Stimulated activated CD8-positive, alpha-beta memory T cell treated with anti-CD3 and anti-CD28 coated beads, Interleukin-4, amount 100 ng/mL, for 4 hours (primary cell): ENCODE data around the gene COG8.
"Not testable (repeated sequence)": the region's sequence is repeated elsewhere in the genome, so short reads cannot be mapped to it uniquely, and the experiment has no call there.

Experiments
- DNase-seq, 2 donors: peaks; one replicate each; pipeline ENCODE4 v3.0.0-alpha.2; 2020; ENCODE audit warnings: low read depth in 2 of 2, low spot score in 1 of 2

Gene COG8

DNA sequence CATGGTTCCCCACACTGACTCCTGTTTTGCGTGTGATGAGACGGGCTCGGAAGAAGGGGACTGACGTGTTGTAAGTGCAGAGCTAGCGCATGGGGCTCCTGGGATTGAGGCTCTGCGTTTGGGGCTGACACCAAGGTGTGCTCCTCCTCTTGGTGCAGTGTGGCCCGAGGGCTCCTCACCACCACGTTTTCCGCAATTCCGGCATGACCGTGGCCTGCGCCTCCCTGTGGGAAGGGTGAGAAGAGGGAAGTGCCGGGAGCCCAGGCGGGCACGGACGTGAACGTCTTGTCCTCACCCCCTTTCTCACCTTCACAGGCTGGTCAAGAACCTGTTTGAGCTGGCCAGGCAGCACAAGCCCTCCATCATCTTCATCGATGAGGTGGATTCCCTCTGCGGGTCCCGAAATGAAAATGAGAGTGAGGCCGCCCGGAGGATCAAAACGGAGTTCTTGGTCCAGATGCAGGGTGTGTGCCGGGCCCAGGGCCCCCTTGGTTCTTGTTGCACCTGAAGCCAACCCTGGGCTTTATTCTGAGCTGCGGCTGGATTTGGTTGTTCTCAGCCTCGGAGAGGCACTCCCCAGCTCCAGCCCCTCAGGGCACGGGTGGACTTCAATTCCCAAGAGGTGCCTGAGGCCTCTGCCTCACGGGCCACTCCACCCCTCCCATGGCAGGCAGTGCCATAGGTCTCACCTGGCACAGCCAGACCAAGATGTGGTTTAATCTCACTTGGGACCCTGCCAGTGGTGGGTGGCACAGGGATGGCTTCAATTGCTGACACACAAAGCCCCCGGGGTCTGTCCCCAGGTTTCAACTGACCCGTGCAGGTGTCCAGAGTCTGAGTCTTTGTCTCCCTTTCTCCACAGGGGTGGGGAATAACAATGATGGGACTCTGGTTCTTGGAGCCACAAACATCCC lies 19.3 kb downstream of the COG8 start:
- DNase-seq: no peak

DNA sequence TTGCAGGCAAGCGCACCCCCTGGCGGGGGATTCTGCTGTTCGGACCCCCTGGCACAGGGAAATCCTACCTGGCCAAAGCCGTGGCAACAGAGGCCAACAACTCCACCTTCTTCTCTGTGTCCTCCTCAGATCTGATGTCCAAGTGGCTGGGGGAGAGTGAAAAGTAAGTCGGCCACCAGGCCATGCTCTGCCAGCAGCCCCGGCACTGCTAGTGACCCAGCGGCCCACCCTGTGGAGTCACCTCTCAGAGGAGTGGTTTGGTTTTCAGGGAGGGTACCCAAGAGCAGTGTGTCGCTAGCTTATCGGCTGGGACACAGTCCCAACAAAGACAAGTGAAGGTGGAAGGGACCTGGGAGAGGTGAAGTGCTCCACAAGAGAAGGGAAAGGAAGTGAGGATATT lies 20.0 kb downstream of the COG8 start:
- DNase-seq: no peak

DNA sequence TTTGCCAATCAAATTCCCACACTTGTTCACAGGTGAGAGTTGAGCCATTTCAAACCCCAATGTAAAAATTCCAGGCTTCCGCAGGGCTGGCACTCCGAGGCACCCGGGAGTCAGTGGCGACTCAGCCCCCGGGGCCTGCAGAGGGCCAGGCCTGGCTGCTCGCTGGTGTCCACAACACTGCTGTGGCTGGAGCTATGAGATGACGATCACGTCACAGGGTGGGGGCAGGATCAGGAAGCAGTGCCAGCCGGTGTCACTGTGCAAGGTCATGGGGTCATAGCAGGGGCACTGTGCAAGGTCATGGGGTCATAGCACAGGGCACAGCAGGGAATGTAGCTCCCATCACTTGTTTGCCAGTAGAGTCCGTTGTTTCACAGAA lies 20.5 kb downstream of the COG8 start:
- DNase-seq: no peak

DNA sequence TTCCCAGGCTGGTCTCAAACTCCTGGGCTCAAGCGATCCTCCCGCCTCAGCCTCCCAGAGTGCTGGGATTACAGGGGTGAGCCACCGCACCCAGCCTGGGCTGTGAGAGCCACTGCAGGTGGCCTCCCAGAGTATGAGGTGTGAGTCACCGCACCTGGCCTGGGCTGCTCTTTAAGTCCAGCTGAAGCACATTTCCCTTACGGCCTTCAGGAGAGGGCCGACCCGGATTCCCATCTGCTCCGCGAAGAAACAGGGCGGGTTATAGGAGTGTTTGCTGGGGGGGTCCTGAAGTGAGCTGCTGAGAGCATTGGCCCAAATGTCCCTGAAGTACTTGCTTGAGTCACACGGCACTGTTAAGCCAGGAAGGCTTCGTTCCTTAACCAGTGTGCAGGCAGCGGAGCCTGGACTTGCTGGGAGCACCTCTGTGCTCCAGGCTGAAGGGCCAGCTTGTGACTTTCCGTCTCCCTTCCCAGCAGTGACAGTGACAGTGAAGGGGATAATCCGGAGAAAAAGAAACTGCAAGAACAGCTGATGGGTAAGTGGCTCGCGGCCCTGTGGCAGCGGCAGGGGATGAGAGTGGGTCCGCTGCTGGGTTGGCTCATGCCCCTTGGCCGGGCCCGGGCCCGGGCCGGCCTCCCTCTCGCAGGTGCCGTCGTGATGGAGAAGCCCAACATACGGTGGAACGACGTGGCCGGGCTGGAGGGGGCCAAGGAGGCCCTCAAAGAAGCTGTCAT lies 21.0 kb downstream of the COG8 start:
- DNase-seq: no peak

DNA sequence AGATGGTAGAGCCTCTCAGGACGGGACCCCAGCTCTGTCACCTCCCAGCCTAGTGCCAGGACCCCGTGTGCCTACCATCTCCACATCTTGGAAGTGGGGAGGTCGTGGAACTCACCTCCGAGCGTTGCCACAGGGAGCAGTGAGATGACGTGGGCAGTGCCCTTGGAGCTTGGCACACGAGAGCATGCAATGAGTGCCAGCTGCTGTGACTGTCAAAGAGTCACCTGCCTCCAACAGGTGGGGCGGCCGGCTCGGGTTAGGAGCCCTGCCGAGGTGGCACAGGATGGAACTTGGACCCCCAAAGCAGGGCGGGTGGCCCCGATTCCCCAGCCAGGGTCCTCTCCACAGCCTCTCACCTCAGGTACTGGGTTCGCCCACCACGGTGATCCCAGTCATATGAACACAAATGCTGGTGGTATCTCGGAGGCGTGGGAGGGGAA lies 22.7 kb downstream of the COG8 start:
- no peak for DNase-seq

DNA sequence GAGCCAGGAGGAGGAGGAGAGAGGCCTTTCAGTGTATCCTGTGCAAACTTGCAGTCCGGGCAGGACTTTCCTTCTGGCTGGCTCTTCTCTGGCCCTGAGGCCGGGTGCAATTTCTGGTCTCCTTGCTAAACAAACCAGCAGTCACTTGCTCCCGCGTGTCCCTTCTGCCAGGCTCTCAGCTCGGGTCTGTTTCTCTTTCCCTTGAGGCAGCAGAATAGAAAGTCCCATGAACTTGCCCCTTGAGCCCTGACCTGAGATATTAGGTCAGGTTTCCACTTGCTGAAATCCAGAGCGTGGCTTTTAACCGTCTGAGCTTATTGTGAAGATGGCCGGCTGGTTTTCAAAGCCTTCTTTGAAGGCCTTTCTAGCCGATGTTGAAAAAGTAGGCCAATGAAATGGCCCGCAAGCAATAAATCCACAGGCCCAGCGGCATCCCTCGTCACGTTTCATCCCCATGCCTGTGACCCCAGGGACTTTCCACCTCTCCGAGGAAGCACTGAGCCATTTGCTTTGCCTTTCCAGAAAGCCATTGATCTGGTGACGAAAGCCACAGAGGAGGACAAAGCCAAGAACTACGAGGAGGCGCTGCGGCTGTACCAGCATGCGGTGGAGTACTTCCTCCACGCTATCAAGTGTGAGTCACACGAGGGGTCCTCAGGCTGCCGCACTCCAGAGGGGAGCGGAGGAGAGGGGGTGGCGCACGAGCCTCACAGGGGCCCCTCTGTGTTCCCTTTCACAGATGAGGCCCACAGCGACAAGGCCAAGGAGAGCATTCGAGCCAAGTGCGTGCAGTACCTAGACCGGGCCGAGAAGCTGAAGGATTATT lies 23.7 kb downstream of the COG8 start:
- DNase-seq: no peak

DNA sequence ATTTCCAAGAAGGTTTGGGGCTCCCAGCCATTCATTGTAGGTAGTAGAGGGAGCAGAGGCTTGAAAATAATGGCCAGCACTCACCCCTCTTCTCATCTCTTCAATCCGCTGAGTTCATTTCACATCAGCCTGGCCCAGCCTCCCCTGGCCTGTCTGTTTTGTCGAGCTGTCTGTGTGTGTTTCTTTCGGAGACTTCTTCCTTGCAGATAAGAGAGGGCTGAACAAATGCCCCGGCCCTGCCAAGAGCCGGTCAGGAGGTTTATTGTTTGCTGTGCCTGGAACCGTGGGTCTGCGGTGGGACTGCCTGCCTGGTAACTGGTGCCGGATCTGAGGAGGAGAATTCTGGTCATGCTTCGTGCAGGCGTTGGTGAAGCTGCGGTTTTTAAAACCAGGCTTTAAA lies 24.8 kb downstream of the COG8 start:
- no peak for DNase-seq

DNA sequence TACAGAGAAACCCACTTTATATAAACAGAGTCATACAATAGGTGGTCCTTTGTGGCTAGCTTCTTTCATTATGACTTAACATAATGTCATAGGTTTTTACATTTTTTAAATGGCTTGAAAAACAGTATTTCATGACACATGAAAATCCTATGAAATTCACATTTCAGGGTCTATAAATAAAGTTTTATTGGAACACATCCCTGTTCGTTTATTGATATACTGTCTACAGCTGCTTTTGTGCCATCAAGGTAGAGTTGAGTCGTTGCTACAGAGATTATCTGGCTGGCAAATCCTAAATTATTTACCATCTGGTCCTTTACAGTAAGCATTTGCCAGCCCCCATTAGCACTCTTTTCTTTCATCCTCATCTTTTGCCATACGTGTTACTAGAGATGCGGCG lies 25.9 kb downstream of the COG8 start:
- no peak for DNase-seq

DNA sequence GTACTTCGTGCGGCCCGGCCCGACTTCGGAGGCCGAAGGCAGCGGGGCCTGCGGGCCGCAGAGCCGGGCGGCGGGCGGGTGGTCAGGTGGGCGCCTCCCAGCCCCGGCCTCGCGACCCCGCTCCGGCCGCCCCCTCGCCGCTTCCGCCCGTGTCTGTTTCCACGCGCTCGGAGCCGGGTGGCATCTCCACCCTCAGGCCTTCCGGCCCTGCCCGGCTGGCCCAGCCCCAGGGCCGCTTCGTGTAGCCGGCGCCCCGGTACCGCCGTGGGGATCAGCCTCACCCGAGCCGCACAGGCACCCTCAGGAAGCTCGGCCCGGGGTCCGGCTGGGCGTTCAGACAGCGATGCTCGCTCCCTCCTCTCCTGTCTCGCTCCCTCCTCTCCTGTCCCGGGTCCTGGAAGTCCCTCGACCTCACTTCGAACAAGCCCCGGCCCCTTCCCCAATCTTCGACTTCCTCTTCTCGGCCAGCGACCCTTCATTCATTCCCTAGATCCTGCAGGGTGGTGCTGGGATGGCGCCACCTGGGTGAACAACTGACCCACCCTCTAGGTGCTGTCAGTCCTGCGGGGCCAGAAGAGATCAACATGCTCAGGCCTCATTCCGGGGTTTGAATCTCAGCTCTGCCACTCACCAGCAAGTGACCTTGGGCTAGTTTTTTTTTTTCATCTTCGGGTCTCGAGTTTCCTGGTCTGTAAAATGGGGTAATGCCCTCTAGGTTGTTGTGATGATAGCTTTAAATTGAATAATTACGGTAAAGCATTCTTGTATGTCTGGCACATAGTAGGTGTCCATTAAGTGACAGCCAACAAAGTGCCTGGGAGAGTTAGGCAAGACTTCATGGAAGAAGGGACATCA lies 27.6 kb downstream of the COG8 start:
- DNase-seq: peak in 1 of 2 donors; percentile 10

DNA sequence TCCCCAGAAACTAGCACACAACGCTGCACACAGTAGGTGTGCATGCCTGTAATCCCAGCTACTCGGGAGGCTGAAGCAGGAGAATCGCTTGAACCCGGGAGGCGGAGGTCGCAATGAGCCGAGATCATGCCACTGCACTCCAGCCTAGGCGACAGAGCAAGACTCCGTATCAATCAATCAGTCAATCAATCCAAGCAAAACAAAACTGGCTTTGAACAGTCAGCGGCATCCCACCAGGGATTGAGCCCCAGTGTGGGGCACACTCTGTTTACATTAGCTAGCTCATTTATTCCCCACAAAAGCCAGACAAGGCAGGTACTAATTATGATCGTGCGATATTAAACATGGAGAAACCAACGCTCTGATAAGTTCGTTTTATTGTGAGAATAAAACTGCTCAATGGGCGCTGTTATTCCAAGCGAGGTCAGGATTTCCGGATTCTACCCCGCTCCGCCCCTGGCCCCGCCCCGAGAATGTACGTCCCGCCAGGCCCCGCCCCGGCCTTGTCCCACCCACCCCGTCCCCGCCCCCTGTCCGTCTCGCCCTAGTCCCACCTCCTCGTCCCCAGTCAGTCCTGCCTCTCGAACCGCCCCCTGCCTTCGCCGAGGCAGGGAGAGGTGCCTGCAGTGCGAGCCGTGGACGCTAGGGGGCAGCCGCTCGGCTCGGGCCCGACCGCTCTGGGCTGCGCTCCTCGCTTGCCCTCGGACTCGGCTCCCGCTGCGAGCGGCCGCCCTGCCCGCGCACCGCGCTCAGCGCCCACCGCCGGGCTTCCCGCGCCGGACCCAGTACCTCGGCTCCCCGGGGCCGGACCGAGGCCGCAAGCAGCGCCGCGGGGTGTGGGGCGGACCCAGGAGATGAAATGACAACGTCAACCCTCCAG lies 28.5 kb downstream of the COG8 start, which contains the start of gene VPS4A:
TSS of gene VPS4A (plus strand) at position 698 of the 880 bp plus-strand sequence. CDS start at position 860, 162 bp downstream.
- peak; percentile 89 to 95 for DNase-seq

DNA sequence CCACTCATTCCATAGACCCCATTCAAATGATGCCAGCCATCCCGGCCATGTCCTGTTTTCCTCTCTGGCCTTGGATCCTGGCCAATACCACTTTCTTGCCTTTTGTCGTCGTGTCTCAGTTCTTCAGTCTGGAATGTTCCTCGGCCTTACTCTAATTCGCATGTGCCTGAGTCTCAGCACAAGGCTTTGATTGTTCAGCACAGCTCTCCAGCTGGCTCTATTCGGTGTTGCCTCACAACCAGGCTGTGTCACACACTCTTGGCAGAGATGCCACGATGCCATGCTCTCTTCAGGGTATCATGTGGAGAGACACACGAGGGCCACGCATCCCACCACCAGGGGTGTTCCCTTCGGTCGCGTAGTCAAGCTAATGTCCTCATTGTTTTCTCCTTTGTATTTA lies 30.0 kb downstream of the COG8 start:
- DNase-seq: no peak

DNA sequence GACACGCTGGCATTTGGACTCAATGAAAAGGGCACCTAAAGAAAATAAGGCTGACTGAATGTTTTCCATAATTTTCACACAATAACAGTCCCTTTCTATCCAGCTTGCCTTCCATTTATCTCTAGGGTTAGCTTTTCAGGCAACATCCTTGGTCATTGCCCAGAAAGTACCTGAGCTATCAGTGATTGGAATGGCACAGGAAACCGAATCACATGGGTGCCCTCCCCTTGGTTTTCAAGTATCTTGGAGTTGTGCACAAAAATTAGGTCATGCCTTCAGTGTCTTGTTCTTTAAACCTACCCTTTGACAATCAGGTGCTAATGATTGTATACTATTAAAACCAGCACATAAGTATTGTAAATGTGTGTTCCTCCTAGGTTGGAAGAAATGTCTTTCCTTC lies 31.5 kb downstream of the COG8 start:
- DNase-seq: no peak

DNA sequence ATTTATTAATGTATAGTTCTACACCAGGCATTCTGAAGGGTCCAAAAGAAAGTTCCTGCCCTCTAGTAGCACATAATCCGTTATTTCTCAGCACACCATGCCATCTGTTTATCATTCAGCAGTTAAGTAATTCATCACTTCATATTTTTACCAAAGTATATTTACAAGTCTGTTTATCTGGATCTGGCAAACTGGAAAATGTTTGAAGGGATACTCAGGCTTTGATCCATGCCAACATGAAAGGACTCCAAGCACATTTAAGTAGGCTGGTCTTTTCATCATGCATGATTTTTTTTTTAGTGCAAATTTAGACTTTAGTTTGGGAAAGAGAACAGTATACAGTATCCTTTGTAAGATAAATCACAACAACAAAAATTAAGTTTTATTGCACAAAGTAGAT lies 32.3 kb downstream of the COG8 start:
- DNase-seq: no peak

DNA sequence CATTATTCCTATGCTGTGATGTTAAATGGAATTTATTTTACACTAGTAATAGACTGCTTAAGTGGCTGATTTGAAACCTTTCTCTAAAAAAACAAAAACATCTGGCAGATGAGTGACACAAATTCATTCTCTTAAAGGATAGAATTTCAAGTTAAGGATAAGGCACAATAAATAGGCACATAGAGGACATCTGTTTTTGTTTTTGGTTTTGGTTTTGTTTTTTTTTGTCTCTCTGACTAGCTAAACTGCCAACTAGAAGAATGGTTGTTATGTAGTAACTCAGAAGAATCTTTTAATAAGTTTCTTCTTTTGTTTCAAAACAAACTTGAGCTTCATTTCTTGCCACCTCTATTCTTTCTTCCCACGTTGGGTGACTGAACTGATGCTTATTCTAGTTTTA lies 33.3 kb downstream of the COG8 start:
- no peak for DNase-seq

DNA sequence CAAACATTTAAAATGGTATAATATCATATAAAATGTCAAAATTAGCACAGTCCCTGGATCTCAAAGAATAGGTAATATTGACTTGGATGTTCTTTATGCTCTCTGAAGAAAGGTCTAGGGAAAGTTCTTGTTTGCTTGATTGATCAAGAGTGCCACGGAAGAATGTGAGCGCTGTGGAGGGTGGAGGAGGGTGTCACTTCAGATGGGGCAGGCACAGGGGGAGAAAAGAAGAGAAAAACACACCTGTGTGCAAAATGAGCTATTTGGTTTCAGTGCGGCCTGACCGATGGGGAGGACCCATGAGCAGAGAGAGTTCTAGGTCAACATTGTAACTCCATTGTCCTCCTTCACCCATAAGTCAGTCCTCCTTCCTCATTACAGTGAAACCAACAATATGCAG lies 37.1 kb downstream of the COG8 start:
- DNase-seq: no peak

DNA sequence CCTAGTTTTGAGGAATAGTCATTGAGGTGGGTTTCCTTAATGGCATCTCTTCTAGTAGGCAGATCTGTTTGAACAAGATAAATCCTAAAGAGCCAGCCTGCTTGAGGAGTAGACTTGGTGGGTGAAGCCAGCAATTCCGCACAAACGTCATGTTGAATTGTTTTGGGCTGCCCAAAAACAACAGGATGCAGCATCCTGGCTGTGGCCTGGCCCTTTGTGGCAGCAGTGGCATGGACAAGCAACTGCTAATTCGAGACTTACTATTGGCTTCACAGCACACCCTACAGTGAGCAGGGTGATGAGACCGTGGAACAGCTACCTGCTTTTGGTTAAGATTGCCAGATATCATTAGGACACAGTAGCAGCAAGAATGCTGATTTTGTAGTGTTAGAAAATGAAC lies 37.5 kb downstream of the COG8 start:
- no peak for DNase-seq

DNA sequence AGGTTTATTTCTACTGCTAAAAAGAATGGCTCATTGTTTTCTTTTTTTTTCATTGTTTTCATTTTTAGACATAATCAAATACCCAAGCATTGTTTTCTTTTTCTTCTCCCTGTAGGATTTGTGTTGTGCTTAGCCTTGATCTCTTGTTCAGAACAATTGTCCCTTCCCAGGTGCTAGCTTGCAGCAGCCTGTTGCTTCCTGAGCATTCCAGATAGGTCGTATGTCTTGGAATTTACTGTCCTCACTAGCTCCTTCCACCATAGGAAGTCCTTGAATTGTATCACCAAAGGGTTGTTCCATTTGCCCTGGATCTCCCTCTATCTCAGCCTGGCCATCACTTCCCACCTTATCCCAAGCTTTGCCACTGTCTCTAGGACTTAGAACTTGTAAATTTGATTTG lies 38.2 kb downstream of the COG8 start:
- DNase-seq: no peak

DNA sequence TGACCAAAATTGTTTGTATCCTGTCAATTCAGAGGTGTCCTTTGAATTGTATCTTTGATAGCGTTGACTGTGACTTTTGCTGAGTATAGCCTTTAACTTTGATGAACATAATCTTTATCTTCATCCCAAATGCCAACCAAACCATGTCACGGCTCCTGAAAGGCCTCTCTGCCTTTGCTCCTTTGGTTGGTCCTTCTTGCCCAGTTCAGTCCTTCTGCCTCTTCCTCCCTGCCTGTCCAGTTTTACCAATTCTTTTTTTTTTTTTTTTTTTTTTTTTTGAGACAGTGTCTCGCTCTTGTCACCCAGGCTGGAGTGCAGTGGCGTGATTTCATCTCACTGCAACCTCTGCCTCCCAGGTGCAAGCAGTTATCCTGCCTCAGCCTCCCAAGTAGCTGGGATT lies 41.1 kb downstream of the COG8 start:
- no peak for DNase-seq

DNA sequence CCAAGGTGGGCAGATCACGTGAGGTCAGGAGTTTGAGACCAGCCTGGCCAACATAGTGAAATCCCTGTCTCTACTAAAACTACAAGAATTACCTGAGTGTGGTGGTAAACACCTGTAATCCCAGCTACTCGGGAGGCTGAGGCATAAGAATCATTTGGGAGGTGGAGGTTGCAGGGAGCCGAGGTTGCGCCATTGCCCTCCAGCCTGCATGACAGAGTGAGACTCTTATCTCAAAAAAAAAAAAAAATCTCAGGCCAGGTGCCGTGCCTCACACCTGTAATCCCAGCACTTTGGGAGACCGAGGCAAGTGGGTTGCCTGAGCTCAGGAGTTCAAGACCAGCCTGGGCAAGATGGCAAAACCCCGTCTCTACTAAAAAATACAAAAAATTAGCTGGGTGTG lies 42.6 kb downstream of the COG8 start:
- DNase-seq: not testable (repeated sequence)

DNA sequence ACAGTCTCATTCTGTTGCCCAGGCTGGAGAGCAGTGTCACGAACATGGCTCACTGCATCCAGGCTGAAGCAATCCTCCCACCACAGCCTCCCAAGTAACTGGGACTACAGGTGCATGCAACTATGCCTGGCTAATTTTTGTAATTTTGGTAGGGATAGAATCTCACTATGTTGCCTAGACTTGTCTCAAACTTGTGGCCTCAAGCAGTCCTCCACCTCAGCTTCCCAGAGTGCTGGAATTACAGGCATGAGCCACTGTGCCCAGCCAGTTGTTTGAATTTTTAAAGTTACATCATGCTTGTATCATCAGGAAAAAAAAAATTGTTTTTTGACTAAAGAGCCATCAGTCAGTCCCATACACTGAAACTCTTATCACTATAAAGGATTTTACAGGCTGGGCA lies 45.3 kb downstream of the COG8 start:
- no peak for DNase-seq
